WTC11 (cell line): ENCODE results near the gene PPP1R14D. TPM values are rescaled to one million over a fixed set of nuclear protein-coding genes. Genes with fewer than 3 reads are reported as not detected.

Experiments used
- ATAC-seq: fragments of 200-7000 bp; cut with Tn5 transposase; 2 replicates; pipeline ENCODE4 v1.10.0; 2021; ENCODE audit warnings: mild to moderate bottlenecking, moderate library complexity
- CTCF ChIA-PET: fragments of 300-600 bp; sonication (Branson Sonifier 250); formaldehyde crosslinking; loops from one replicate; lab custom pipeline; 2021; ENCODE audit warnings: antibody characterized with exemption; lab: Charles Lee
- POLR2A ChIA-PET: fragments of 350-600 bp; sonication (Branson Sonifier 250); formaldehyde crosslinking; loops from one replicate; lab custom pipeline; 2021; ENCODE audit warnings: antibody characterized with exemption; lab: Charles Lee
- DNase-seq: peaks from one replicate; pipeline ENCODE4 v3.0.0; 2021; ENCODE audit warnings: low spot score
- H3K27ac Mint-ChIP-seq: 2 replicates; pipeline ENCODE4 v1.8.0; 2021; ENCODE audit warnings: mixed read lengths
- H3K27me3 Mint-ChIP-seq: 2 replicates; pipeline ENCODE4 v1.8.0; 2021; ENCODE audit warnings: low read depth, mild to moderate bottlenecking, moderate library complexity, mixed read lengths
- H3K36me3 Mint-ChIP-seq: 2 replicates; pipeline ENCODE4 v1.8.0; 2021; ENCODE audit warnings: mixed read lengths
- H3K4me1 Mint-ChIP-seq: 2 replicates; pipeline ENCODE4 v1.8.0; 2022; ENCODE audit warnings: mixed read lengths
- H3K4me3 Mint-ChIP-seq: 2 replicates; pipeline ENCODE4 v1.8.0; 2021; ENCODE audit warnings: mild to moderate bottlenecking, moderate library complexity, mixed read lengths
- H3K9me3 Mint-ChIP-seq: 2 replicates; pipeline ENCODE4 v1.8.0; 2021; ENCODE audit warnings: mixed read lengths
- ARID4B ChIP-seq: sonication (generic); formaldehyde crosslinking; IDR thresholded peaks from 2 replicates; pipeline ENCODE4 v1.8.0; 2023; ENCODE audit warnings: missing genetic modification reagents, mild to moderate bottlenecking, borderline replicate concordance
- ELF4 ChIP-seq: sonication (generic); formaldehyde crosslinking; IDR thresholded peaks from 2 replicates; pipeline ENCODE4 v1.8.1; 2022; ENCODE audit warnings: low read depth, mild to moderate bottlenecking, moderate library complexity, missing genetic modification reagents
- GRHL2 ChIP-seq: fragments of 250-450 bp; sonication (Bioruptor Pico); IDR thresholded peaks from 2 replicates; pipeline ENCODE4 v1.8.0; 2022; ENCODE audit warnings: mild to moderate bottlenecking, moderate library complexity; ENCODE audit not compliant: insufficient replicate concordance, severe bottlenecking
- NR1H2 ChIP-seq: sonication (generic); formaldehyde crosslinking; IDR thresholded peaks from 2 replicates; pipeline ENCODE4 v1.9.0; 2021; ENCODE audit warnings: mild to moderate bottlenecking, moderate library complexity, missing genetic modification reagents
- NR3C1 ChIP-seq: sonication (generic); formaldehyde crosslinking; conservative IDR thresholded peaks from 2 replicates; pipeline ENCODE4 v1.8.1; 2023; ENCODE audit warnings: low read depth, mild to moderate bottlenecking, missing genetic modification reagents
- OVOL2 ChIP-seq: fragments of 250-450 bp; sonication (Bioruptor Pico); IDR thresholded peaks from 2 replicates; pipeline ENCODE4 v1.9.0; 2021; ENCODE audit warnings: mild to moderate bottlenecking, borderline replicate concordance
- RELA ChIP-seq: sonication (generic); formaldehyde crosslinking; IDR thresholded peaks from 2 replicates; pipeline ENCODE4 v1.8.1; 2022; ENCODE audit warnings: missing genetic modification reagents, mild to moderate bottlenecking, borderline replicate concordance
- RORB ChIP-seq: fragments of 250-450 bp; sonication (Bioruptor Pico); IDR thresholded peaks from 2 replicates; pipeline ENCODE4 v1.9.0; 2021; ENCODE audit warnings: mild to moderate bottlenecking
- SMAD4 ChIP-seq: sonication (generic); formaldehyde crosslinking; IDR thresholded peaks from 2 replicates; pipeline ENCODE4 v1.8.0; 2022; ENCODE audit warnings: mild to moderate bottlenecking, missing genetic modification reagents
- TCF7 ChIP-seq: sonication (generic); formaldehyde crosslinking; IDR thresholded peaks from 2 replicates; pipeline ENCODE4 v1.8.0; 2022; ENCODE audit warnings: mild to moderate bottlenecking, low read depth, missing genetic modification reagents, moderate library complexity
- USF2 ChIP-seq: sonication (generic); formaldehyde crosslinking; IDR thresholded peaks from 2 replicates; pipeline ENCODE4 v1.8.1; 2023; ENCODE audit warnings: mild to moderate bottlenecking, missing genetic modification reagents, moderate library complexity
- ZBTB21 ChIP-seq: sonication (generic); formaldehyde crosslinking; IDR thresholded peaks from 2 replicates; pipeline ENCODE4 v1.8.1; 2023; ENCODE audit warnings: mild to moderate bottlenecking, missing genetic modification reagents, borderline replicate concordance
- ZNF263 ChIP-seq: sonication (generic); formaldehyde crosslinking; IDR thresholded peaks from 2 replicates; pipeline ENCODE4 v1.8.1; 2022; ENCODE audit warnings: low read depth, mild to moderate bottlenecking, moderate library complexity, missing genetic modification reagents
- ZNF317 ChIP-seq: sonication (generic); formaldehyde crosslinking; IDR thresholded peaks from 2 replicates; pipeline ENCODE4 v1.8.1; 2023; ENCODE audit warnings: low read depth, mild to moderate bottlenecking, moderate library complexity, missing genetic modification reagents, borderline replicate concordance
- ZNF416 ChIP-seq: fragments of 250-450 bp; sonication (Bioruptor Pico); IDR thresholded peaks from 2 replicates; pipeline ENCODE4 v1.9.0; 2021; ENCODE audit warnings: mild to moderate bottlenecking, inconsistent platforms
- ZNF425 ChIP-seq: fragments of 250-450 bp; sonication (Bioruptor Pico); conservative IDR thresholded peaks from 2 replicates; pipeline ENCODE4 v1.9.0; 2021; ENCODE audit warnings: mild to moderate bottlenecking
- total RNA-seq: library from RNA; stranded (reverse); gene quantifications from 3 replicates; pipeline ENCODE4 v1.2.3, GENCODE V29; 2021
- TF ChIP-seq, protein P1 (sequence below): sonication (generic); formaldehyde crosslinking; IDR thresholded peaks from 2 replicates; pipeline ENCODE4 v1.8.1; 2022; ENCODE audit warnings: low read depth, missing genetic modification reagents, borderline replicate concordance
- TF ChIP-seq, protein P2 (sequence below): sonication (generic); formaldehyde crosslinking; IDR thresholded peaks from 2 replicates; pipeline ENCODE4 v1.8.0; 2022; ENCODE audit warnings: missing genetic modification reagents
- TF ChIP-seq, protein P3 (sequence below): sonication (generic); formaldehyde crosslinking; IDR thresholded peaks from 2 replicates; pipeline ENCODE4 v1.8.1; 2022; ENCODE audit warnings: mild to moderate bottlenecking, missing genetic modification reagents, moderate library complexity, borderline replicate concordance
- TF ChIP-seq, protein P4 (sequence below): sonication (generic); formaldehyde crosslinking; conservative IDR thresholded peaks from 2 replicates; pipeline ENCODE4 v1.8.1; 2023; ENCODE audit warnings: mild to moderate bottlenecking, low read depth, missing genetic modification reagents, moderate library complexity

The PPP1R14D gene
- total RNA-seq, 1 experiment from 2014 or later = not detected

GRCh38 chr15:40830884-40831283, 2.4 kb upstream of the PPP1R14D start (continued):
- TF ChIP-seq ARID4B (CRISPR knock-in tag) (no peak), ZNF317 (no peak), ZNF416 (CRISPR knock-in tag) (no peak), GRHL2 (CRISPR knock-in tag) (no peak), OVOL2 (CRISPR knock-in tag) (no peak)
- TF ChIP-seq, protein P1, sequence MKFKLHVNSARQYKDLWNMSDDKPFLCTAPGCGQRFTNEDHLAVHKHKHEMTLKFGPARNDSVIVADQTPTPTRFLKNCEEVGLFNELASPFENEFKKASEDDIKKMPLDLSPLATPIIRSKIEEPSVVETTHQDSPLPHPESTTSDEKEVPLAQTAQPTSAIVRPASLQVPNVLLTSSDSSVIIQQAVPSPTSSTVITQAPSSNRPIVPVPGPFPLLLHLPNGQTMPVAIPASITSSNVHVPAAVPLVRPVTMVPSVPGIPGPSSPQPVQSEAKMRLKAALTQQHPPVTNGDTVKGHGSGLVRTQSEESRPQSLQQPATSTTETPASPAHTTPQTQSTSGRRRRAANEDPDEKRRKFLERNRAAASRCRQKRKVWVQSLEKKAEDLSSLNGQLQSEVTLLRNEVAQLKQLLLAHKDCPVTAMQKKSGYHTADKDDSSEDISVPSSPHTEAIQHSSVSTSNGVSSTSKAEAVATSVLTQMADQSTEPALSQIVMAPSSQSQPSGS (CRISPR knock-in tag) = no peak
- TF ChIP-seq, protein P2, sequence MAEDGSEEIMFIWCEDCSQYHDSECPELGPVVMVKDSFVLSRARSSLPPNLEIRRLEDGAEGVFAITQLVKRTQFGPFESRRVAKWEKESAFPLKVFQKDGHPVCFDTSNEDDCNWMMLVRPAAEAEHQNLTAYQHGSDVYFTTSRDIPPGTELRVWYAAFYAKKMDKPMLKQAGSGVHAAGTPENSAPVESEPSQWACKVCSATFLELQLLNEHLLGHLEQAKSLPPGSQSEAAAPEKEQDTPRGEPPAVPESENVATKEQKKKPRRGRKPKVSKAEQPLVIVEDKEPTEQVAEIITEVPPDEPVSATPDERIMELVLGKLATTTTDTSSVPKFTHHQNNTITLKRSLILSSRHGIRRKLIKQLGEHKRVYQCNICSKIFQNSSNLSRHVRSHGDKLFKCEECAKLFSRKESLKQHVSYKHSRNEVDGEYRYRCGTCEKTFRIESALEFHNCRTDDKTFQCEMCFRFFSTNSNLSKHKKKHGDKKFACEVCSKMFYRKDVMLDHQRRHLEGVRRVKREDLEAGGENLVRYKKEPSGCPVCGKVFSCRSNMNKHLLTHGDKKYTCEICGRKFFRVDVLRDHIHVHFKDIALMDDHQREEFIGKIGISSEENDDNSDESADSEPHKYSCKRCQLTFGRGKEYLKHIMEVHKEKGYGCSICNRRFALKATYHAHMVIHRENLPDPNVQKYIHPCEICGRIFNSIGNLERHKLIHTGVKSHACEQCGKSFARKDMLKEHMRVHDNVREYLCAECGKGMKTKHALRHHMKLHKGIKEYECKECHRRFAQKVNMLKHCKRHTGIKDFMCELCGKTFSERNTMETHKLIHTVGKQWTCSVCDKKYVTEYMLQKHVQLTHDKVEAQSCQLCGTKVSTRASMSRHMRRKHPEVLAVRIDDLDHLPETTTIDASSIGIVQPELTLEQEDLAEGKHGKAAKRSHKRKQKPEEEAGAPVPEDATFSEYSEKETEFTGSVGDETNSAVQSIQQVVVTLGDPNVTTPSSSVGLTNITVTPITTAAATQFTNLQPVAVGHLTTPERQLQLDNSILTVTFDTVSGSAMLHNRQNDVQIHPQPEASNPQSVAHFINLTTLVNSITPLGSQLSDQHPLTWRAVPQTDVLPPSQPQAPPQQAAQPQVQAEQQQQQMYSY (CRISPR knock-in tag) = no peak

DNA sequence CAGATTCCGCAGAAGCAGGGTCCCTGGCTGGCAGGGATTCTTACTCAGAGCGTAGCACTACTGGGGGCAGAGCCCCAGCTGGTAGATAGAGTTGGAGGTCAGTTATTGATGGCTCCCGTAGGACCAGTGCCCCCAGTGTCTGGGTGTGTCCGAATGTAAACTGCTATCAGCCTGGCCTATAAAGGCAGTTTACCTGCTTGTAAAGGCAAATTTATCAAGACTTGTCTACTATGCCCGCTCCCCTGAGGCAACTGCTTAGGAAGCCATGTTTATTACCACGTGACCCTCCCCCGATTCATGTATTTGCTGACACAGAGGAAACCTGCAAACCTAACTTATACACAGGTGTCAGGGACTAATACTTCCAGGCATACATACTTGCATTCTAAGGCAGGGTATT, 607 bp upstream of the PPP1R14D start:
- Mint-ChIP-seq H3K4me3 (no peak overlapping the region), H3K36me3 (no peaks in the 10 kb centered on the region), H3K4me1 (peaks cover 12% of the 10 kb centered on the region), H3K9me3 (no peaks in the 10 kb centered on the region), H3K27me3 (no peaks in the 10 kb centered on the region), H3K27ac (no peak overlapping the region)
- ATAC-seq = no peak
- ChIA-PET POLR2A (no interaction called here), CTCF (interaction anchor here (0.6 to 1.7 kb wide), 5 partner anchors 11 to 65 kb away, joined by 3 to 8 read pairs (median 7); partner anchors contain the start of gene VPS18)
- DNase-seq = no peak
- no peak for TF ChIP-seq RELA (CRISPR knock-in tag)
- TF ChIP-seq ZNF425 (CRISPR knock-in tag) = no peak
- TF ChIP-seq ZBTB21 = no peak
- TF ChIP-seq NR1H2 = no peak
- TF ChIP-seq, protein P3, sequence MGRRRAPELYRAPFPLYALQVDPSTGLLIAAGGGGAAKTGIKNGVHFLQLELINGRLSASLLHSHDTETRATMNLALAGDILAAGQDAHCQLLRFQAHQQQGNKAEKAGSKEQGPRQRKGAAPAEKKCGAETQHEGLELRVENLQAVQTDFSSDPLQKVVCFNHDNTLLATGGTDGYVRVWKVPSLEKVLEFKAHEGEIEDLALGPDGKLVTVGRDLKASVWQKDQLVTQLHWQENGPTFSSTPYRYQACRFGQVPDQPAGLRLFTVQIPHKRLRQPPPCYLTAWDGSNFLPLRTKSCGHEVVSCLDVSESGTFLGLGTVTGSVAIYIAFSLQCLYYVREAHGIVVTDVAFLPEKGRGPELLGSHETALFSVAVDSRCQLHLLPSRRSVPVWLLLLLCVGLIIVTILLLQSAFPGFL = no peak
- no peak for TF ChIP-seq TCF7
- no peak for TF ChIP-seq ZNF263 (CRISPR knock-in tag)
- TF ChIP-seq NR3C1 (CRISPR knock-in tag) = no peak
- no peak for TF ChIP-seq ELF4 (CRISPR knock-in tag)
- TF ChIP-seq, protein P4, sequence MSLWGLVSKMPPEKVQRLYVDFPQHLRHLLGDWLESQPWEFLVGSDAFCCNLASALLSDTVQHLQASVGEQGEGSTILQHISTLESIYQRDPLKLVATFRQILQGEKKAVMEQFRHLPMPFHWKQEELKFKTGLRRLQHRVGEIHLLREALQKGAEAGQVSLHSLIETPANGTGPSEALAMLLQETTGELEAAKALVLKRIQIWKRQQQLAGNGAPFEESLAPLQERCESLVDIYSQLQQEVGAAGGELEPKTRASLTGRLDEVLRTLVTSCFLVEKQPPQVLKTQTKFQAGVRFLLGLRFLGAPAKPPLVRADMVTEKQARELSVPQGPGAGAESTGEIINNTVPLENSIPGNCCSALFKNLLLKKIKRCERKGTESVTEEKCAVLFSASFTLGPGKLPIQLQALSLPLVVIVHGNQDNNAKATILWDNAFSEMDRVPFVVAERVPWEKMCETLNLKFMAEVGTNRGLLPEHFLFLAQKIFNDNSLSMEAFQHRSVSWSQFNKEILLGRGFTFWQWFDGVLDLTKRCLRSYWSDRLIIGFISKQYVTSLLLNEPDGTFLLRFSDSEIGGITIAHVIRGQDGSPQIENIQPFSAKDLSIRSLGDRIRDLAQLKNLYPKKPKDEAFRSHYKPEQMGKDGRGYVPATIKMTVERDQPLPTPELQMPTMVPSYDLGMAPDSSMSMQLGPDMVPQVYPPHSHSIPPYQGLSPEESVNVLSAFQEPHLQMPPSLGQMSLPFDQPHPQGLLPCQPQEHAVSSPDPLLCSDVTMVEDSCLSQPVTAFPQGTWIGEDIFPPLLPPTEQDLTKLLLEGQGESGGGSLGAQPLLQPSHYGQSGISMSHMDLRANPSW (CRISPR knock-in tag) = no peak
- no peak for TF ChIP-seq SMAD4 (CRISPR knock-in tag)
- TF ChIP-seq USF2 (CRISPR knock-in tag) = no peak
- no peak for TF ChIP-seq RORB
